GM19099 (cell line): ENCODE results near the gene PCDHA1.
"Not testable (repeated sequence)": the region's sequence is repeated elsewhere in the genome, so short reads cannot be mapped to it uniquely, and the experiment has no call there.

Experiments
- POLR2A ChIP-seq: IDR thresholded peaks from 3 replicates; pipeline ENCODE4 v1.6.1; 2011; ENCODE audit warnings: low read depth; ENCODE audit not compliant: insufficient read length; ENCODE audit errors: extremely low read depth

Gene PCDHA1

GRCh38 chr5:140808889-140809291 lies 22.9 kb downstream of the PCDHA1 start:
- TF ChIP-seq POLR2A = no peak

DNA sequence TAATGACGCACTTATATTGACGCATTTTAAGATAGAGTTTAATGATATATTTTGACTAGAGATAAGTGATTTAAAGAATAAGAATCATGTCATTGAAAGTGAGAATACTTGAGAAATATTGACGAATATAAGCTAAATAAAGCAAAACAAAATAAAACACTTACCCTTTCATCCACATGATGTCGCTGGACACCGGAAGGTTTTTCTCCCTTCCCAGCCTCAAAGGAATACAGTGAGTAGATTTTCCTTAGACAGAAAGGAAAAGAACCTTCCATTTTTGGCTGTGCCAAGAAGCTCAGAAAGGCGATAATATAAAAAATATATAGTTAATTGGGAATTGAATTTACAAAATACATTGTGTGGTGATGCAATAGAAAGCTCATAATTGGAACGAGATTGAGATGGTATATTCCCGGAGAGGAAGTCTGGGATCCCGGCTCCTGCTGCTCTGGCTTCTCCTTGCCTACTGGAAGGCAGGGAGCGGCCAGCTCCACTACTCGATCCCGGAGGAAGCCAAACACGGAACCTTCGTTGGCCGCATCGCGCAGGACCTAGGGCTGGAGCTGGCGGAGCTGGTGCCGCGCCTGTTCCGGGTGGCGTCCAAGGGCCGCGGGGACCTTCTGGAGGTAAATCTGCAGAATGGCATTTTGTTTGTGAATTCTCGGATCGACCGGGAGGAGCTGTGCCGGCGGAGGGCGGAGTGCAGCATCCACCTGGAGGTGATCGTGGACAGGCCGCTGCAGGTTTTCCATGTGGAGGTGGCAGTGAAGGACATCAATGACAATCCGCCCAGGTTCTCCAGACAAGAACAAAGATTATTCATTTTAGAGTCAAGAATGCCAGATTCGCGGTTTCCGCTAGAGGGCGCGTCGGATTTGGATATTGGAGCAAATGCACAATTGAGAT lies 35.7 kb downstream of the PCDHA1 start, which contains the start of gene PCDHA5:
TSS of gene PCDHA5 (plus strand) at position 239 of the 906 bp plus-strand sequence.
- no peak for TF ChIP-seq POLR2A

- no peak for TF ChIP-seq POLR2A
These were observed 36.3 kb downstream of the PCDHA1 start for GRCh38 chr5:140822281-140822629.

DNA sequence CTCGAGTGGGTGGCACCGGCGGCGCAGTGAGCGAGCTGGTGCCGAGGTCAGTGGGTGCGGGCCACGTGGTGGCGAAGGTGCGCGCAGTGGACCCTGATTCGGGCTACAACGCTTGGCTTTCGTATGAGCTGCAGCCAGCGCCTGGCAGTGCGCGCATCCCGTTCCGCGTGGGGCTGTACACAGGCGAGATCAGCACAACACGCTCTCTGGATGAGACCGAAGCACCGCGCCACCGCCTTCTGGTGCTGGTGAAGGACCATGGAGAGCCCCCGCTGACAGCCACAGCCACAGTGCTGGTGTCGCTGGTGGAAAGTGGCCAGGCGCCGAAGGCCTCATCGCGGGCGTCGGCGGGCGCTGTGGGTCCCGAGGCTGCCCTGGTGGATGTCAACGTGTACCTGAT lies 37.5 kb downstream of the PCDHA1 start:
- TF ChIP-seq POLR2A = no peak

- TF ChIP-seq POLR2A = no peak
These were observed 41.9 kb downstream of the PCDHA1 start, which contains the start of gene PCDHA6 for GRCh38 chr5:140827704-140828361. TSS of gene PCDHA6 (plus strand) at chr5:140827960. CDS start at chr5:140828092, 132 bp downstream.

DNA sequence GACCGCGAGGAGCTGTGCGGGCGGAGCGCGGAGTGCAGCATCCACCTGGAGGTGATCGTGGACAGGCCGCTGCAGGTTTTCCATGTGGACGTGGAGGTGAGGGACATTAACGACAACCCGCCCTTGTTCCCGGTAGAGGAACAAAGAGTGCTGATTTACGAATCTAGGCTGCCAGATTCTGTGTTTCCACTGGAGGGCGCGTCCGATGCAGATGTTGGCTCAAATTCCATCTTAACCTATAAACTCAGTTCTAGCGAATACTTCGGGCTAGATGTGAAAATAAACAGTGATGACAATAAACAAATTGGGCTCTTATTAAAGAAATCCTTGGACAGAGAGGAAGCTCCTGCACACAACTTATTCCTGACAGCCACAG lies 42.4 kb downstream of the PCDHA1 start:
- TF ChIP-seq POLR2A = no peak

DNA sequence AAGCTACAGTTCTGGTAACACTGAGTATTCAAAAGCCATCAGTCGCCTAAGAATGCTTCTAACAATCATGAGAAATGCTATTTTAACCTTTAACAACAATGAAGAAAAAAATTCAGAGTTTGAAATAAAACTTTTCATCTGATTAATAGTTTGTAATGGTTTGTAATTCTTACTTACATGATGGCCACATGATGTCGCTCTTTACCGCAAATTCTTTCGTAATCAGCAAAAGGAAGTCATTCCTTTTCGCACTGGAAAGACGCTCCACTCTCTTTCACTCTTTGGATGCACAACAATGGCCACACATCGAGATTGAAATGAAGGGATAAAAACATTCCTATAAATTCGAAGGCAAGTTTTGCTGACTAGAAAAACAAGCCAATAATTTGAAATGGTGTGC lies 48.1 kb downstream of the PCDHA1 start, which contains the start of gene PCDHA7:
TSS of gene PCDHA7 (plus strand) at position 277 of the 400 bp plus-strand sequence. CDS start at position 392, 115 bp downstream.
- TF ChIP-seq POLR2A = no peak

- no peak for TF ChIP-seq POLR2A
These were observed 49.9 kb downstream of the PCDHA1 start for GRCh38 chr5:140835622-140836510.

GRCh38 chr5:140840978-140841962 lies 55.3 kb downstream of the PCDHA1 start, which contains the start of gene PCDHA8:
TSS of gene PCDHA8 (plus strand) at chr5:140841187. CDS start at chr5:140841322, 135 bp downstream.
- TF ChIP-seq POLR2A = no peak

DNA sequence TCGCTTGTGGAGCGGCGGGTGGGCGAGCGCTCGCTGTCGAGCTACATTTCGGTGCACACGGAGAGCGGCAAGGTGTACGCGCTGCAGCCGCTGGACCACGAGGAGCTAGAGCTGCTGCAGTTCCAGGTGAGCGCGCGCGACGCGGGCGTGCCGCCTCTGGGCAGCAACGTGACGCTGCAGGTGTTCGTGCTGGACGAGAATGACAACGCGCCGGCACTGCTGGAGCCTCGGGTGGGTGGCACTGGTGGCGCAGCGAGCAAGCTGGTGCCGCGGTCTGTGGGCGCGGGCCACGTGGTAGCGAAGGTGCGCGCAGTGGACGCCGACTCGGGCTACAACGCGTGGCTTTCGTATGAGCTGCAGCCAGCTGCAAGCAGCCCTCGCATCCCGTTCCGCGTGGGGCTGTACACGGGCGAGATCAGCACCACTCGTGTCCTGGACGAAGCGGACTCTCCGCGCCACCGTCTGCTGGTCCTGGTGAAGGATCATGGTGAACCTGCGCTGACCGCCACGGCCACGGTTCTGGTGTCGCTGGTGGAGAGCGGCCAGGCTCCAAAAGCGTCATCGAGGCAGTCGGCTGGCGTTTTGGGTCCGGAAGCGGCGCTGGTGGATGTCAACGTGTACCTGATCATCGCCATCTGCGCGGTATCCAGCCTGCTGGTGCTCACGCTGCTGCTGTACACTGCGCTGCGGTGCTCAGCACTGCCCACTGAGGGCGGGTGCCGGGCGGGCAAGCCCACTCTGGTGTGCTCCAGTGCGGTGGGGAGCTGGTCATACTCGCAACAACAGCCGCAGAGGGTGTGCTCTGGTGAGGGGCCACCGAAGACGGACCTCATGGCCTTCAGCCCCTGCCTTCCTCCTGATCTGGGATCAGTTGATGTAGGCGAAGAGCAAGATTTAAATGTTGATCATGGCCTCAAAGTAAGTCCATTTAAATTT lies 57.1 kb downstream of the PCDHA1 start:
- TF ChIP-seq POLR2A = no peak

GRCh38 chr5:140848139-140849102 lies 62.5 kb downstream of the PCDHA1 start, which contains the start of gene PCDHA9:
TSS of gene PCDHA9 (plus strand) at chr5:140848382. CDS start at chr5:140848496, 114 bp downstream.
- not testable (repeated sequence) for TF ChIP-seq POLR2A

GRCh38 chr5:140855772-140856674 lies 70.1 kb downstream of the PCDHA1 start, which contains the start of gene PCDHA10:
TSS of gene PCDHA10 (plus strand) at chr5:140855897. CDS start at chr5:140856049, 152 bp downstream.
- TF ChIP-seq POLR2A = no peak
